T-helper 17 cell (primary cell): ENCODE data around the gene RLN3. TPM values are rescaled to one million over a fixed set of nuclear protein-coding genes. Genes with fewer than 3 reads are reported as not detected.
"Not testable (repeated sequence)": the region's sequence is repeated elsewhere in the genome, so short reads cannot be mapped to it uniquely, and the experiment has no call there.

Experiments used
- ATAC-seq: fragments of 150-1000 bp; cut with Tn5 transposase; 2 replicates; pipeline ENCODE4 v1.10.0; 2021; ENCODE audit warnings: mild to moderate bottlenecking, moderate library complexity
- DNase-seq, 3 donors: peaks; one replicate each; pipeline versions ENCODE4 v3.0.0 to v3.0.0-alpha.2; 2020 to 2021
- H3K9me3 ChIP-seq: one replicate; pipeline ENCODE4 v1.7.0; 2013; ENCODE audit warnings: low read length, mild to moderate bottlenecking; ENCODE audit not compliant: control insufficient read depth, poor library complexity, severe bottlenecking
- H3K27ac Mint-ChIP-seq: one replicate; pipeline ENCODE4 v1.8.0; 2022; ENCODE audit warnings: mild to moderate bottlenecking, moderate library complexity, mixed read lengths
- H3K27me3 Mint-ChIP-seq: one replicate; pipeline ENCODE4 v1.8.0; 2022; ENCODE audit warnings: mixed read lengths
- H3K36me3 Mint-ChIP-seq: one replicate; pipeline ENCODE4 v1.8.0; 2022; ENCODE audit warnings: low read depth, mixed read lengths
- H3K4me1 Mint-ChIP-seq: one replicate; pipeline ENCODE4 v1.8.0; 2022; ENCODE audit warnings: mild to moderate bottlenecking, mixed read lengths
- H3K4me3 Mint-ChIP-seq: one replicate; pipeline ENCODE4 v1.8.0; 2022; ENCODE audit warnings: mild to moderate bottlenecking, moderate library complexity, mixed read lengths
- total RNA-seq, 4 donors: library from RNA in 2 of 4; stranded (reverse) in 2 of 4; gene quantifications; one replicate each; pipeline ENCODE4 v1.2.3 and lab custom pipeline; 2022 to 2026

The RLN3 gene
- total RNA-seq, 2 donors from 2014 or later, result not detected

- H3K27ac Mint-ChIP-seq, ATAC-seq, H3K4me1 Mint-ChIP-seq, H3K9me3 ChIP-seq, H3K36me3 Mint-ChIP-seq, H3K4me3 Mint-ChIP-seq, DNase-seq, H3K27me3 Mint-ChIP-seq: not testable (repeated sequence)
Measured at GRCh38 chr19:14019739-14020138, 8.2 kb upstream of the RLN3 start.

- Mint-ChIP-seq H3K27ac (peak overlapping the region; percentile 34), H3K4me3 (no peak overlapping the region), H3K36me3 (no peaks in the 10 kb centered on the region), H3K4me1 (peaks cover 2% of the 10 kb centered on the region), H3K27me3 (no peaks in the 10 kb centered on the region)
- H3K9me3 ChIP-seq, result no peaks in the 10 kb centered on the region
- DNase-seq (no peak), ATAC-seq (no peak)
Measured at GRCh38 chr19:14021474-14021873, 6.5 kb upstream of the RLN3 start.

DNA sequence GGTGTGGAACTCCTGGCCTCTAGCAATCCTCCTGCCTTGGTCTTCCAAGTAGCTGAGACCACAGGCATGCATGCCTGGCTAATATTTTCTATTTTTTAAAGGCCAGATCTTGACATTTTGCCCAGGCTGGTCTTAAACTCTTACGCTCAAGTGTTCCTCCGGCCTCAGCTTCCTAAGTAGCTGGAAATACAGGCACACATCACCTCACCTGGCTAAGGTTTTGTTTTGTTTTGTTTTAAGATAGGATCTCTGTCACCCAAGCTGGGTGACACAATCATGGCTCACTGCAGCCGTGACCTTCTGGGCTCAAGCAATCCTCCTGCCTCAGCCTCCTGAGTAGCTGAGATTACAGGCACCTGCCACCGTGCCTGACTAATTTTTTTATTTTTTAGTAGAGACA, 5.5 kb upstream of the RLN3 start:
- no peak overlapping the region for H3K27ac Mint-ChIP-seq

GRCh38 chr19:14023404-14024235, 4.3 kb upstream of the RLN3 start:
- DNase-seq, result no peak
- H3K4me1 Mint-ChIP-seq, result peaks cover 5% of the 10 kb centered on the region
- ATAC-seq, result no peak
- H3K27ac Mint-ChIP-seq, result peak overlapping the region; percentile 78
- no peaks in the 10 kb centered on the region for H3K9me3 ChIP-seq
- no peaks in the 10 kb centered on the region for H3K27me3 Mint-ChIP-seq
- H3K4me3 Mint-ChIP-seq, result no peak overlapping the region
- H3K36me3 Mint-ChIP-seq, result no peaks in the 10 kb centered on the region

More for the DNA sequence above, 5.5 kb upstream of the RLN3 start:
- ATAC-seq (no peak), DNase-seq (no peak)
- no peaks in the 10 kb centered on the region for H3K9me3 ChIP-seq
- no peaks in the 10 kb centered on the region for H3K36me3 Mint-ChIP-seq
- peaks cover 2% of the 10 kb centered on the region for H3K4me1 Mint-ChIP-seq
- no peaks in the 10 kb centered on the region for H3K27me3 Mint-ChIP-seq
- no peak overlapping the region for H3K4me3 Mint-ChIP-seq

GRCh38 chr19:14026652-14027192, 1.2 kb upstream of the RLN3 start:
- H3K36me3 Mint-ChIP-seq, ATAC-seq, H3K27me3 Mint-ChIP-seq, H3K27ac Mint-ChIP-seq, H3K4me3 Mint-ChIP-seq, DNase-seq, H3K9me3 ChIP-seq: not testable (repeated sequence)
- peaks cover 18% of the 10 kb centered on the region for H3K4me1 Mint-ChIP-seq

GRCh38 chr19:14028901-14029300, 953 bp downstream of the RLN3 start:
- no peaks in the 10 kb centered on the region for H3K27me3 Mint-ChIP-seq
- ATAC-seq (no peak), DNase-seq (no peak)
- peak overlapping the region; percentile 45 for H3K27ac Mint-ChIP-seq
- H3K4me3 Mint-ChIP-seq, result no peak overlapping the region
- no peaks in the 10 kb centered on the region for H3K9me3 ChIP-seq
- H3K4me1 Mint-ChIP-seq, result peaks cover 23% of the 10 kb centered on the region
- no peaks in the 10 kb centered on the region for H3K36me3 Mint-ChIP-seq

GRCh38 chr19:14030997-14031718, 3.2 kb downstream of the RLN3 start:
- no peaks in the 10 kb centered on the region for H3K27me3 Mint-ChIP-seq
- H3K9me3 ChIP-seq, result no peaks in the 10 kb centered on the region
- H3K4me1 Mint-ChIP-seq, result peaks cover 32% of the 10 kb centered on the region
- ATAC-seq, result no peak
- peak overlapping the region; percentile 97 for H3K4me3 Mint-ChIP-seq
- H3K36me3 Mint-ChIP-seq, result no peaks in the 10 kb centered on the region
- DNase-seq, result peak in 1 of 3 donors; percentile 75
- peak overlapping the region; percentile 98 for H3K27ac Mint-ChIP-seq

- H3K9me3 ChIP-seq, result no peaks in the 10 kb centered on the region
- peak within 1 kb of the TSS; percentile 98 for H3K27ac Mint-ChIP-seq
- H3K4me1 Mint-ChIP-seq, result peaks cover 34% of the 10 kb centered on the region
- no peaks in the 10 kb centered on the region for H3K36me3 Mint-ChIP-seq
- peak; percentile 83 for ATAC-seq
- peak; percentile 67 to 77 (median 69) for DNase-seq
- H3K27me3 Mint-ChIP-seq, result no peaks in the 10 kb centered on the region
- H3K4me3 Mint-ChIP-seq, result peak within 1 kb of the TSS; percentile 97
Measured at GRCh38 chr19:14031719-14032480, 4.0 kb downstream of the RLN3 start, which contains the start of gene IL27RA. Gene IL27RA (plus strand): TSS chr19:14031762. CDS start chr19:14031873, 111 bp downstream.

DNA sequence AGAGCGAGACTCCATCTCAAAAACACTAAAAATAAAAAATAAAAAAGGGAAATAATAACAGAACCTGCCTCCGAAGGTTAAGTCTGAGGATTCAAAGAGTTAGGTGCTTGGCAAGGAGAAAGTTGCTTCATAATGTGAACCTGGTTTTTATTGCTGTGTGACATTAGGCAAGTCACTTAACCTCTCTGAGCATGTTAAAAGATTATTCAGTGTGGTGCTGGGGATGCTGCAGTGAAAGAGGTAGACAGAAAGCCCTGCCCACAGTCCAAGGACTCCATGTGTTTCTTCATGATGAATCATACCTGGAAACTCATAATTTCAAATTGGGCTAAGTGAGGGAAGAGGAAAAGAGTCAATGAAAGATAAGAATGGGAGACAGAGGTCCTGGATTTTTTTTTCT, 6.0 kb downstream of the RLN3 start:
- H3K27me3 Mint-ChIP-seq, result no peaks in the 10 kb centered on the region
- H3K4me3 Mint-ChIP-seq, result no peak overlapping the region
- peak overlapping the region; percentile 98 for H3K27ac Mint-ChIP-seq
- no peak for ATAC-seq
- H3K4me1 Mint-ChIP-seq, result peaks cover 30% of the 10 kb centered on the region
- DNase-seq, result no peak
- no peaks in the 10 kb centered on the region for H3K9me3 ChIP-seq
- H3K36me3 Mint-ChIP-seq, result no peaks in the 10 kb centered on the region

DNA sequence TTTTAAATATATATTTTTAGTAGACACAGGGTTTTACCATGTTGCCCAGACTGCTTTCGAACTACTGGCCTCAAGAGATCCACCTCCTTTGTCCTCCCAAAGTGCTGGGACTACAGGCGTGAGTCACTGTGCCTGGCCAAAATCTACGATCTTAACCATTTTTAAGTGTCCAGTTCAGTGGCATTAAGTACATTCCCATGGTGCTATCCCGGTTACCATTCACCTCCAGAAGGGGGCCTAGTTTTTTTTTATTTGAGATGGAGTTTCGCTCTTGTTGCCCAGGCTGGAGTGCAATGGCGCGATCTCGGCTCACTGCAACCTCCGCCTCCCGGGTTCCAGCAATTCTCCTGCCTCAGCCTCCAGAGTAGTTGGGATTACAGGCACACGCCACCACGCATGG, 7.2 kb downstream of the RLN3 start:
- peaks cover 32% of the 10 kb centered on the region for H3K4me1 Mint-ChIP-seq
- not testable (repeated sequence) for H3K27me3 Mint-ChIP-seq, ATAC-seq, H3K27ac Mint-ChIP-seq, H3K9me3 ChIP-seq, DNase-seq, H3K36me3 Mint-ChIP-seq
- H3K4me3 Mint-ChIP-seq, result peak overlapping the region; percentile 45

- no peak for ATAC-seq
- Mint-ChIP-seq H3K27me3 (no peaks in the 10 kb centered on the region), H3K36me3 (no peaks in the 10 kb centered on the region), H3K4me3 (no peak overlapping the region), H3K4me1 (peaks cover 28% of the 10 kb centered on the region), H3K27ac (peak overlapping the region; percentile 72)
- no peaks in the 10 kb centered on the region for H3K9me3 ChIP-seq
- no peak for DNase-seq
Measured at GRCh38 chr19:14035706-14036105, 7.8 kb downstream of the RLN3 start.

- peaks cover 19% of the 10 kb centered on the region for H3K4me1 Mint-ChIP-seq
- H3K27ac Mint-ChIP-seq, result no peak overlapping the region
- no peaks in the 10 kb centered on the region for H3K9me3 ChIP-seq
- no peak overlapping the region for H3K4me3 Mint-ChIP-seq
- no peaks in the 10 kb centered on the region for H3K36me3 Mint-ChIP-seq
- DNase-seq (no peak), ATAC-seq (no peak)
- H3K27me3 Mint-ChIP-seq, result no peaks in the 10 kb centered on the region
Measured at GRCh38 chr19:14039181-14039580, 11.2 kb downstream of the RLN3 start.
